NCI-H526 treated with DMSO at 0.1 percent for 48 hours (cell line): ENCODE data around the gene SAMD10.

ENCODE experiments used
- DNase-seq: peaks from one replicate; lab custom pipeline; 2025; lab: John Stamatoyannopoulos, UW

Gene SAMD10

DNA sequence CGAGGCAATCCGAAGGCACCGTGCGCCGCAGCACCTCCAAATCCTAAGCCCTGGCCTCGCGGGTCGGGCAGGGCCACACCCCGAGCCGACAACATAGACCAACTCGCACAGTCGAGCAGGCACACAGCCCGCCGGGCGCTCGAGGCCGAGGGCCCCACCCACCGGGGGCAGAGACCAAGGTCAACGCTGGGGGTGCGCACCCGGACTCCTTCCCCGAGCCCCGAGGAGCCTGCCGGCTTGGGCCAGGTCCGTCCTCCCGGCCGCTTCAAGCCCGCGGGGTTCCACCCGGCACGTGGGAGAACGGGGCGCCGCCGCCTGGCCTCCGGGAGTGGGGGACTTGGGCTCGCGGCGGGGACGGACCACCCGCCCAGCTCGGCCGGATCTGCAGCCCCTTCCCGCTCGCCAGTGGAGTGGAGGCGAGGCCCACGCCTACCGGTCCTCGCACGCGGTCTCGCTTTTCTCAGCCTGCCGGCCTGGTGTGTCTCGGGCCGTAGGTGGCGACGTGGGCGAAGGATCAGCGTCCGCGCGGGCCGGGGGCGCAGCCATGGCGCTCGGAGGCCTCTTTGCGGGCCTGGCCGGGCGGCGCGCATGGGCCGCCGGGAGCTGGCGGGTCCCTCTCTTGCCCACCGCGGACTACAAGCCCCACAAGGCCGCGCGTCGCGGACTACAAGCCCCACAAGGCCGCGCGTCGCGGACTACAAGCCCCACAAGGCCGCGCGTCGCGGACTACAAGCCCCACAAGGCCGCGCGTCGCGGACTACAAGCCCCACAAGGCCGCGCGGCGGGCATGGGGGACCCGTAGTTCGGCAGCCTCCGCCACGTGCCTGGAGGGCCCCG lies 23.4 kb downstream of the SAMD10 start, which contains the start of gene UCKL1:
UCKL1 (minus strand) TSS at position 590 of the 837 bp plus-strand sequence; CDS start at position 546, 44 bp downstream.
- peak; percentile 77 for DNase-seq

DNA sequence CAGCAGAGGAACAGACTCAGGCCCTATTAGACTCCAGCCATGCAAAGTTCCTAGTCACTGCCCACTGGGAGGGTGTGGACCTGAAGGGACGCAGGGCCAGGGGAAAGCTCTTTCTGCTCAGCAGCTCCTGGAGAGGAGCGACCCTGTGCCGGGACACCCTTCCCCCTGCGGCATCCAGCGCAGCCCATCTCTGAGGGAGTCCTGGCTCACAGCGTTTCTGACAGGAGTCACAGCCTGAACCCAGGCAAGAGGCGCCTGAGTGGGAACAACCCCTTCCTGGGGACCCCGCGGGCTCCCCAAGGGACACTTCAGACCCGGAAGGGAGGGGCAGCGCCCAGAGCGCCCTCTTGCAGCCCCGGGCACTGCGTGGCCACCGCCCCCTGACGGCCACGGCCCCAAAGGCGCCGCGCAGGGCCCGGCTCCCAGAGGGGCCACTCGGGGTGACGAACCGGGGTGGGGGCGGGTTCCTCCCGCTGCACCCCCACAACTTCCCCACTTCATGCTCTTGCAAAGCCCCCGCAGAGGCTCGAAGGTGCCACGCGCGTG lies 24.1 kb downstream of the SAMD10 start:
- DNase-seq: peak; percentile 13

DNA sequence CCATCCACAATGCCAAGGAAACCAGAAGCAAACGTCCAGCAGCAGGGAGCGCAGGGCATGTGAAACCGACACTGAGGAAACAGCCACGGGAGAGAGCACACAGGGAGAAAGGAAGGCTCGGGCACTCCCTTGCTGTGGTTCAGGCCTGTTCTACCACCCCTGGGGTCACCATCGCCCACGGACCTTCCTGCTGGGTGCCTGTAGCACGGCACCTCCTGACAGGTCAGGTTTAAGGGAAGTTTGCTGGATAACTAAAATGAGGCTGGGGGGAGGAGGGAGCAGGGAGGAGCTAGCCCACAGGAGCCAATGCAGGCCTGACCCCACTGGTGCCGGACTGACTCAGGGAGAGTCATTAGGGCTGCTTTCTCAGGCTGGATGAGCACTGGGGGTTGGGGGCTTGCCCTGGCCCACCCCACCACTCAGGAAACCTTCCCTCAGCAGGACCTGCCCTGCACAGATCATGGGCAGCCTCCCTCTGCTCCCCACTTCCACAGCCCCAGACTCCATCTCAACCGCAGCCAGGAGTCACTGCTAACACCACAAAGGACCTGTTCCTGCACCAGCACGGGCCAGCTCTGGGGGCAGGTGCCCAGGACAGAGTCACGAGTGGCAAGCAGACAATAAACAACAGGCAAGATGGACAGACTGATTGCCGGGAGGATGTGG lies 25.5 kb downstream of the SAMD10 start:
- DNase-seq: no peak

DNA sequence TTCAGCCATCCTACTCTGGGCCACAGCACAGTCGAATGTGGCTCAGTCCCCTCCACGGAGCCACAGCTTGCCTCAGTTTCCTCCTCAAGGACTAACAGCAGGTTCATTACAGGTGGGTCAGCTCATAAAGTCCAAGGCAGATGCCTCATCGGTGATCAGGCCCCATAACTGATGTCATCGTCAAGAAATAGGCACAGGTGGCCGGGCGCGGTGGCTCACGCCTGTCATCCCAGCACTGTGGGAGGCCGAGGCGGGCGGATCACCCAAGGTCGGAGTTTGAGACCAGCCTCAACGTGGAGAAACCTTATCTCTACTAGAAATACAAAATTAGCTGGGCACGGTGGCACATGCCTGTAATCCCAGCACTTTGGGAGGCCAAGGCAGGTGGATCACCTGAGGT lies 26.7 kb downstream of the SAMD10 start:
- DNase-seq: no peak

DNA sequence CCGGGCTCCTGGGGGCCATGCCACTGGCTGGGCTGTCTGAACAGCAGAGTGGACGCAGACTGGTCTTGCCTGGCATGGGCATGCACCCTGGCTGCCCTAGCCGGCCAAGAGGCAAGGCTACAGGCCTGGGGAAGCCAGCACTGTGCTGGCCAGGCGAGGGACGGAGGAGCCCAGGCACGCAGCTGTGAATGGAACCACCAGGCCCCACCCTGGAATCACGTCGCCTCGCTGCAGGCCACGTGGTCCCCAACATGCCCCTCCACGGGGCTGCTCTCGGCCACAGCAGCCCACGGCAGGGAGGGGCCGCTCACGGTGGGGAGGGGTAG lies 27.3 kb downstream of the SAMD10 start:
- no peak for DNase-seq

DNA sequence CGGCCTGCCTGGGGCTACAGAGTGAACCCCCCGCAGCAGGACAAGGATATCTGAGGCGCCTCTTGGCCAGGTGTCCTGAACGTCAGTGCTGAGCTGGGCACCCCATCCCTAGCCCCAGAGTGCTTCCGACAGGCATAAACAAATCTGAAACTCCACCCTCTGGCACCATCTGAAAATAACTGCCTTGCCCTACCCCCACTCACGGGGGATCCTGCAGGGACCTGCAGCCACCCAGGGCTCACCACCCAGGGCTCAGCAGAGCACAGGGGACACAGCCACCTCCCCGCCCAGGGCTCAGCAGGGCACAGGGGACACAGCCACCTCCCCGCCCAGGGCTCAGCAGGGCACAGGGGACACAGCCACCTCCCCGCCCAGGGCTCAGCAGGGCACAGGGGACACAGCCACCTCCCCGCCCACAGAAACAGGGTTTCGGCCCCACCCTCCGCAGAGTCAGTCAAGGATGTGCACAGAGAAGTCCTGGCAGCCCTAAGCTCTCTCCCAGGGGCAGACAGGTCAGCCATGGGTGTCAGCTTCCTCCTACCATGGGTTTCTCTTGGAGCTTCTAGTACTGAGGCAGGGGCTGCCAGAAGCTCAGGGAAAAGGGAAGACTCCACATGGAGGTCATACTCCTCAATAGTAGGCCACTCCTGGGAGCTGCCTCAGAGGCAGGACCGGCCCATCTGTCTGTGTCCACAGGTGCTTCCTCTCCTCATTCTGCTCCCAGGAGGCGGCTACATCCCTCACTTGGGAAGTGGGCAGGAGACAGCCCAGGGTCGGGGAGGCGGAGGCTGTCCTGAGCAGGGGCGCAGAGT lies 27.8 kb downstream of the SAMD10 start:
- no peak for DNase-seq

DNA sequence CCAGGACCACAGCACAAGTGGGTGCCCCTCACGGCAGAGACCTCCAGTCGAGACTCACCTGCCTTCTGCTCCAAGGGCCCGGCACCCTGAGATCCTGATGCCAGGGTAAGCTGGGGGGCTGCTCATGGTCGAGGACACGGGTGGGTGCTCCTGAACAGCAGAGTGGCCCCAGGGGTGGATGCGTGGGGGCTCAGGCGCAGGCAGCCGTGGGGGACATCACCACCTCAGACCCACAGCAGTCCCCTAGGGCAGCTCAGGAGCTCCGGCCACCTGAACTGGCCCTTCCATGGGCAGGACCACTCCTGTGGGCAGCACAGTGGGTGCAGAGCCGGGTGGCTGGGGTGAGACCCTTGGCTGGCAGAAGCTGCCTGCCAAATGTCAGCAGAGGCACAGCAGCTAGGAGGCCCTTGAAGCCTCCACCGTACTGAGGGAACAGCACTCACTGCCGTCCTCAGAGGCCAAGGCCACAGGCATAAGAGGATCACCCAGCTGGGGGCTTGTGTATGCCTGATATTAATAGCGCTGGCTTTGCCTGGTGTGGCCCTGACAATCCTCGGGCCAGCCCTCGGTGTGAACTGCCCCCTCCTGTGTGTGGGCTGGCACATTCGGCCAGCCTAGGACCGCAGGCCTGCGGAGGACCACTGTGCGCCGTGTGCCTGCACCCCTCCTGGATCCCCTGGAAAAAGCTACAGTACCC lies 28.6 kb downstream of the SAMD10 start:
- no peak for DNase-seq

DNA sequence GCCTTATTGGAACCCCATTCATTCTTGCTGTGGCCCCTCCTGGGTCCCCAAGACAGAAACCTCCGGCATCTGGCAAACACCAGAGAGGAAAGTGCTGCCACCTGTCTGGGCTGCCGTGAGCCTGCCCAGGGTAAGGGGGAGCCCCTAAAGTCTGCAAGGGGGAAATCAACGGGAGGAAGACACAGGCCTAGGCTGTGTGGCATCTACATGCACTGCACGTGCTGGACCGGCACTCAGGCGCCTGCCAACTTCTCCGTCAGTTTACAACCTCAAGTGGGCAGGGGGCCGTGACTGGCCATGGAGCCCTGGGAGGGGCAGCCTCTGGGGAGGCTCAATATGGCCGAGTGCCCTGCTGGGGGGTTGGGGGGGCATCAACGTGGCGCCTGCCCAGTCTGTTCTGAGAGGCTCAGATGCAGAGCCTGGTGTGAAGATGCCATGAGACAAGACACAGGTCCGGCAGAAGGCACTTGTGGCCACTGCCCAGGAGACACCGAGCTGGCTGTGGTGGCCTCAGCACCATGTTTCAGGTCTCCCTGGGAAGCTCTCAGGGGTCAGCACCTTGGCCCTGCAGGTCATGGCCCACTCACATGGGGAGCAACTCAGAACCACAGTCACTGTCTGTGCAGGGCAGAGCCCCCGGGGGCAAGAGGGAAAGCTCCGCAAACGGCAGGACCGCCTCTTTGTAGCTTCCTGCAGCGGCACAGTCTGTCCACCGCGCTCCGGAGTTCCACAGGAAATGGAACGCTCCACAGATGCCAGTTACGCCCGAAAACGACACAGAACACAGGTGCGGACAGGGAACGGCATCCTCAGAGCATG lies 31.6 kb downstream of the SAMD10 start:
- DNase-seq: no peak

DNA sequence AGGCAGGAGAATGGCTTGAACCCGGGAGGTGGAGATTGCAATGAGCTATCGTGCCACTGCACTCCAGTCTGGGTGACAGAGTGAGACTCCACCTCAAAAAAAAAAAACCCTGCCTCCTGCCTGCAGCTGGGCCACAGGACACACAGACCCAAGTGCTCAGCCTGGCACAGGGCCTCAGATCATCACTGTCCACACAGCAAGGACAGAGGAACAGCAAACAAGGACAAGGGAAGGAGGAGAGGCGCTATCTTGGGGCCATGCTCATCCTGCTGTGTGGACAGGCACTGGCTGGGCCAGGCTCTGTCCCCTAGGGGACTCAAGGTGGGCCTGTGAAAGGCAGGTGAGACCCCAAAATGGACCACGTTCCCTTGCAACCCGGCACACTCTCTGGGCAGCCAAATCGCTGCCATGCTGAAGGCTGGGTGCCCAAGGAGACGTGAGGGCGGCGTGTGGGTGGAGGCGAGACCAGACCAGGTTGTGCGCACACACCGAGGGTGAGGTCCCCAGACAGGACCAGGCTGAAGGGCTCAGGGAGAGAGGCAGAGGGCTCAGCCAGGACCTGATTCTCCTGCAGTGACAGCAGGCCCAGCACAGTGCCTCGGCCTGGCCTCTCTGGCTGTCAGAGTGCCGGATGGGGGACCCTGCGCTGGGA lies 32.3 kb downstream of the SAMD10 start:
- DNase-seq: no peak

DNA sequence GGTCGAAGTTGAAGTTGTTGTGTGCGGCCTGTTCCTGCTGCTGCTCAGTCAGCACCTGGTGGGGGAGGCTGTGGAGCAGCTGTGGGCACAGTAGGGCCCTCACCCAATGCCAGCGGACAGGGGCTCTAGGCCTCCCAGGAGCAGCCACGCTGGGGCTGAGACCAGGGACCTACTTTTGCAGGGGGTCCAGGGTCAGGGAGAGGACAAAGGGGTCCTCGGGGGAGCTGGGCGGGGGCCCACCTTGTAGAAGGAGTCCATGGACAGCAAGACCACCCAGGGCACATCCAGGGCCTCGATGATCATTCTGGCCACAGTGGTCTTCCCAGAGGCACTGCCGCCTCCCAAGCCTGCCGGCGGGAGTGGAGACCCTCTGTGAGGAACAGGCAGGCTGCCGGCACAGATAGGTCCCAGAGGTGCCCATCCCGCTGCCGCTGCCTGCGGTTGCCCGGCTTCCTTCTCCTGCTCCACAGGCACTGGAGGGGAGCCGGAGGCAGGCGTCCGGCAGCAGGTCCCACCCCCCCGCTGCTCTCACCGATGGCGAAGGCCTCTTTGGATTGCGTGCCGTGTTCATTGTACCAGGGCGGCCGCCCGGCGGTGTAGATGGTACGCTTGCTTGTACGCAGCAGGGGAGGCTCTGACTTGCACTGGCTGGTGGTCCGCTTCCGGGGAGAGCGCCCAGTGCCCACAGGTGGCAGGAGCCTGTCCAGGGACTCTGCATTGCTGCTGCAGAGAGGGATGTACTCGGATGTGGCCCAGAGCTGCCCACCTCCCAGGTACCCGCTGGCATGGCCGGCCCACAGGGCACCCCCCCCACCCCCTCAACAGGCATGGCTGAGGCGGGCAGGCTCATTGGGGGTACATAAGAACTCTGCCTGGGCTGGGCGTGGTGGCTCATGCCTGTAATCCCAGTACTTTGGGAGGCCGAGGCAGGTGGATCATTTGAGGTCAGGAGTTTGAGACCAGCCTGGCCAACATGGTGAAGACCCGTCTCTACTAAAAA lies 33.2 kb downstream of the SAMD10 start:
- DNase-seq: no peak

DNA sequence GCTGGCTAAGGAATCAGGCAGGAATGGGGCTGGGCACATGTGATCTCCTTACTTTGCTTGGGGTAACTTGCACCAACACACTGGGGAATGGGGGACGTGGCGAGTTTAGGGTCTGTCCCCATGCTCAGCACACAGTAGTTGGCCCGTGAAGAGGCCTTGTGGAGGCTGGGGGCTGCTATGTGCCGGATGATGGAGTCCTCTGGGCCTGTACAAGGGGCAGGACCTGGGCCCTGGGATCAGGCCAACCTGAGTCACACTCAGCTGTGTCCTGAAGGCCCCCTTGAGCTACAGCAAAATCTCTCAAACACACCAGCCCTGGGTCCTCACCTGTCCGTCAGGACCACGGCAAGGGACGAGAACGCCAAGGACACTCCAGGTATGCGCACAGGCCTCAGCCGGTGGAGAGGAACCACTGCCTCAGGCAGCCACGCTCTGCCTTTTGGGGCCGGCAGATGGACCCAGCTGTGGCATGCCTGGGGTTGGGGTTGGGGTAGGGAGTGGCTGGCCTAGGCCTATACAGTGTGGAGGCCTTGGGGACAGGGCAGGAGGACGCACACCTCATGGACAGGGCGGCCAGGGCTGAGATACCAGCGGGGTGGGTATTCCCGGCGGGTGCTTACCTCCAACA lies 34.3 kb downstream of the SAMD10 start:
- no peak for DNase-seq

DNA sequence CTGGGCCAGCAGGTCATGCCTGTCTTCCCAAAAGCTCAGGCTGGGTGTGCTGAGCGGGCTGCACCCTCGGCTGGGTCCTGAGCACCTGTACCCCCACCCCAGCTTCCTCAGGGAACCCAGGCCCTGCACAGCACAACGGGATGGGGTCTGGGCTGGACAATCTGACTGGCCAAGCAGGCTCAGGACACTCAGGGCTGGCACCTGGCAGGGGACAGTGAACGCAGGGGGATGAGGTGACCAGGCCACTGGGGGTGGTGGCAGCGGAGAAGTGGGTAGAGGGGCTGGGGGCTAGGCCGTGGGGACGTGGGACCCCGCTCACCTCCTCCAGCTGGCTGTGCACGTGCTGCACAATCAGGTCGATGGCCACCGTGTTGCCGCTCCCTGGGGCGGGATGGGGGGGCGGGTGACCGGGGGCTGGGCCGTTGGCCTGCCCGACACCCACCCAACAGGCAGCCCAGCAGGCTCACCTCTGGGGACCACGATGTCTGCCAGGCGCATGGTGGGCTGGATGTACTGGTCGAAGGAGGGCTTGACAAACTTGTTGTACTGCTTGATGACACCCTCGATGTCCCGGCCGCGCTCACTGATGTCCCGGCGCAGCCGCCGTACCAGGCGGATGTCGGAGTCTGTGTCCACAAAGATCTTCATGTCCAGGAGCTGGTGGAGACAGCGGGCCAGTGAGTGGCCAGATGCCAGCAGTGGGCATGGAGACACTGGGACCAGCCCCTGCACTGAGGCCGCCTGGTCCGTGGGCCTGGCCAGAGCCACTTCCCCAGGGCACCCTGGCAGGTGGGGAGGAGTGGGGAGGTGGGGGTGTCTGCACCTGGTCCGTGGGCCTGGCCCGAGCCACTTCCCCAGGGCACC lies 35.1 kb downstream of the SAMD10 start:
- DNase-seq: no peak

DNA sequence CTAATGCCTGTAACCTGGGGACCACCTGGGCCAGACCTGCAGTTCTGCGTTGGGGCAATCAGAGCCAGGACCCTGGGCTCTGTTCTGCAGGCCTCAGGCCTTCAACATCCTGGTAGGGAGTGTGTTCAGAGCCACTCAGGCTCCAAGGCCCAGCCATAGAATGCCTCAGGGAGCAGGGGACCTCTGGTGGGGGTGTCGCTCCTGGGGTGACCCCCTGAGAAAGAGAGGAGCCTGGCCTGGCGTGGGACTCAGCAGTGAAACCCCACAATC lies 35.7 kb downstream of the SAMD10 start:
- DNase-seq: no peak

DNA sequence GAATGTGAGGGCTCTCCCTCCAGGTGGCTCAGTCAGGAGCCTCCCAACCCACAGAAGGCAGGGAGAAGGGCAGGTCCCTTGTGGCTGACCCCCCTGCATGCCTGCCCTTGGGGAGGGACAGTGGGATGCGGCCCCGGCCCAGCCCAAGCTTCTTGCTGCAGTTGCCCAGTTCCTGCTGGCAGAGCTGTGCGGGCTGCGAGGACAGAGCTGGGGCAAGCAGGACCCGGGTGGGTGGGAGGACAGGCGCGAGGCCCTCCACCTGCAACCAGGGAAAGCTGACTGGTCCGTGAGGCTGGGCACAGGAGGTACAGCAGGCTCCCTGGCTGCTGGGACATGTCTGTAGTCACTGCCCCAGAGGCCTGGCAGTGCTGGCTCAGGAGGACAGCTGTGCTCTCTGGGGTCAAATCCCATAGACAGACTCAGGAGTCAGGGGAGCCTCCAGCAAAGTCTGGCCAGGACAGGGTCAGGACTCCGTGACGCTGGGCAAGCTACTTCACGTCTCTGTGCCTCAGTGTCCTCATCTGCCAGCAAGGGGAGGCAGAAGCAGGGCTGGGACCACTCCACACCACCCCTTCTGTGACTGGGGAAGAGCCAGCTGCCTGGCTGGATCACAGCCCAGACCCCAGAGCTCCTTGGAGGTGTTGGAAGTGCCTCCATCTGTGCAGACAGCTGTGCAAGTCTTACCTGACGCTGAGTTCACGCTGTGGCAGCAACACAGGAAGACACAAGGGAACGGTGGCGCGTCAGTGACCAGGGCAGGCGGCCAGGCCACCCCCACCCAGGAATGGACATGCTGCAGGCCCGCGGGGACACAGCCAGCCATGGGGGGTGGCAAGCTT lies 36.3 kb downstream of the SAMD10 start:
- DNase-seq: no peak

DNA sequence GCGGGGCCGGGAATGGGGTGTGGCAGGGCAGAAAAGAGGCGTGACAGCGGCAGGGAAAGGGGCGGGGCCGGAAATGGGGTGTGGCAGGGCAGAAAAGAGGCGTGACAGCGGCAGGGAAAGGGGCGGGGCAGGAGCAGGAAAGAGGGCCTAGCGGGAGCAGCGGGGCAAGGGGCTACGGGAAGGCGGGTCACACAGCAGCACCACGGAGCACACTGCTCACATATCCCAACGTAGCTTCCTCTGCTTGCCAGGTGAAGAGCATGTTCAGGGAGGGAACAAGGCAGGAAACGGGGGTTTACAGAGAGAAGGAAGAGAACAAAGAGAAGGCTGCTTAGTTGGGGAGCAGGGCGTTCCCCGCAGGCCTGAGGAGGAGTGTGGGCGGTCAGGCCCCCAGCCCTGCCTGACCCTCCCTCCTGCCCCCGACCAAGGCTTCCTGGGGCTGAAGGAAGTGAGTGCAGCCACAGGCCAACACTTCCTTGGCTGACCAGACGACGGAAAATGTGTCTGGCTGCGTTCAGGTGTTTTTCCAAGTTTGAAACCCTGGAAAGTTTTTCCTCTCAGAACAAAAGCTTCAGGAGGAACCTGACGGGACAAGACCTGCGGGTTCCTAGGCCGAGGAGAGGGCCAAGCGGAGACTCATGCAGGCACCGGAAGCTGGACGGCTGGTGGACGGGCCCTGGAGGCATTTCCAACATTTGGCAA lies 37.0 kb downstream of the SAMD10 start:
- peak; percentile 6 for DNase-seq

DNA sequence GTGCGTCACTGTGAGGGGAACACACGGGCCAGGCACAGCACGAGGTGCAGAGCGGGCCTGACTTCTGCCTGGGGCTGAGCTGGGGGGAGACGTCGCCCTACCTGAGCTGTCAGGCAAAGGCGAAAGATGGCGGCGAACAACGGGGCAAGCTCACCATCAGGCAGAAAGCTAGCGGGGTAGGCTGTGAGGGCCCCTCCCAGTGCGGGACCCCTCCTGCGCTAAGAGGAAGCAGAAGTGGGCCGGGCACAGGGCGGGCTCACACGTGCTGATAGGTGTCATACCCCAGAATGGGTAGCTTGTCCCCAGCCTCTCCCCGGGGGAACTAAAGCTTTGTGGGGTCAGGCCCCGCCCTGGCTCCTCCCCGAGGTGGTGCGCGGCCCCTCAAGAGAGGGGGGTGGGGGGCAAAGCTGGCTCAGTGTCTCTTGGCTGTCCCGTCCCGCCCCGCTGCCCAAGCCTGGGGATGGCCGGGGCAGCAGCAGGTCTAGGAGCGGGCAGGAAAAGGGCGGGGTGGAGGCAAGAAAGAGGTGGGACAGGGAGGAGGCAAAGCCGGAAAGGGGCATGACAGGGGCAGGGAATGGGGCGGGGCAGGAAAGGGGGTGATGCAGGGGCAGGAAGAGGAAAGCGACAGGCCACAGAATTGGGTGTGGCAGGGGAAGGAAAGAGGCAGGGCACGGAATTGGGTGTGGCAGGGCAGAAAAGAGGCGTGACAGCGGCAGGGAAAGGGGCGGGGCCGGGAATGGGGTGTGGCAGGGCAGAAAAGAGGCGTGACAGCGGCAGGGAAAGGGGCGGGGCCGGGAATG lies 38.0 kb downstream of the SAMD10 start:
- peak; percentile 15 for DNase-seq
